ENCODE results near the gene C19orf73. TPM values are rescaled to one million over a fixed set of nuclear protein-coding genes. Genes with fewer than 3 reads are reported as not detected.

C19orf73 gene
- total and polyA plus RNA-seq, 9 of the 15 experiments (the other 6 are each of a cell fraction or from before 2014, with no cell fraction given) = 0.08 to 7.4 (median 1.4) TPM

DNA sequence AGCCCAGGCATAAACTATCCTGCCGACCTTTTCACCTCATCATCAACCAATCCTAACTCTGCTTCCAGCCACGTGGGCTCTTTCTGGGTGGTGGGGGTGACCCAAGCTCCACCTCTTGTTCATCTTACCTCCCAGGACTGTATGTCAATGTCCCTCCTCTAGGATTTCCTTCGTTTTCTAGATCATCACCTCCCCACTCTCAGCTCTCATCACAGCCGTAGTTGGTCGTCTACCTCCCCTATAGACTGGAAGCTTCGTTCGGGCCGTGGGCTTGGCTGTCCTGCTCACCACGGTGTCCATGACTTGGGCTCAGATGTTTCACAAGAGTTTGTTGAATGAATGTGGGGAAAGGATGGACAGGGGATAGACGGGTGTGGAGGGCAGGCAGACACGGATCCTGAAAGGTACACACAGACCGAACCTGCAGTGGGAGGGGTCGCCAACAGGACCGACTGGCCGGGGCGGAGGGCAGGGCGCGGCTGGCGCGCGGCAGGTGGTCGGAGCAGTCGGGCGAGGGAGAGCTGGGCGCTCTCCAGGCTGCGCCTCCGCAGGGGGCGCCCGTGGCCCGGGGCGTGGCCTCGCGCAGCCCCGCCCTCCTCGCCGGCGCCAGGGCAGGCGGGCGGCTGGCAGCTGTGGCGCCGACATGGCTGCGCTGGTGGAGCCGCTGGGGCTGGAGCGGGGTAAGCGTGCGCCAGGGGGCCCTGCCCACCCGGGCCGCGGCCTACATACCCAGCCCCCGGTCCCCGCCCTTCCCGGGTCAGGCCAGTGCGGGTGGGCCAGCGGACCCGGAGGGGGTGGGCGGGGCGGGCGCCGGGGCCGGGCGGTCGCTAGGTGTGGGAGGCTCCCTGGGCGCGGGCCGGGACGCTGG, 4.9 kb downstream of the C19orf73 start, which contains the start of gene LIN7B (continued):
- TF ChIP-seq, protein P1, sequence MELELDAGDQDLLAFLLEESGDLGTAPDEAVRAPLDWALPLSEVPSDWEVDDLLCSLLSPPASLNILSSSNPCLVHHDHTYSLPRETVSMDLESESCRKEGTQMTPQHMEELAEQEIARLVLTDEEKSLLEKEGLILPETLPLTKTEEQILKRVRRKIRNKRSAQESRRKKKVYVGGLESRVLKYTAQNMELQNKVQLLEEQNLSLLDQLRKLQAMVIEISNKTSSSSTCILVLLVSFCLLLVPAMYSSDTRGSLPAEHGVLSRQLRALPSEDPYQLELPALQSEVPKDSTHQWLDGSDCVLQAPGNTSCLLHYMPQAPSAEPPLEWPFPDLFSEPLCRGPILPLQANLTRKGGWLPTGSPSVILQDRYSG (tag; conservative IDR thresholded peaks at IDR 0.05; ENCODE audit: low read depth) = no peak; the same call in 1 of the 2 replicates
- TF ChIP-seq BMI1 (IDR thresholded peaks at IDR 0.05; ENCODE audit: low read length) (no peak), GABPA (tag; conservative IDR thresholded peaks at IDR 0.05; ENCODE audit: low read depth) (no peak), NFATC3 (IDR thresholded peaks at IDR 0.05) (no peak), SRSF9 (IDR thresholded peaks at IDR 0.05; ENCODE audit: borderline replicate concordance, low read depth, low read length) (no peak), HOXB6 (CRISPR knock-in tag; IDR thresholded peaks at IDR 0.05; ENCODE audit: borderline replicate concordance) (no peak), MGA (IDR thresholded peaks at IDR 0.05) (peak; percentile 95), MAZ (CRISPR knock-in tag; conservative IDR thresholded peaks at IDR 0.05 in 1 of 2, IDR thresholded peaks at IDR 0.05 in 1 of 2) (peak; percentile 63 to 68), DEAF1 (CRISPR knock-in tag; IDR thresholded peaks at IDR 0.05) (no peak)
- TF ChIP-seq, protein P2, sequence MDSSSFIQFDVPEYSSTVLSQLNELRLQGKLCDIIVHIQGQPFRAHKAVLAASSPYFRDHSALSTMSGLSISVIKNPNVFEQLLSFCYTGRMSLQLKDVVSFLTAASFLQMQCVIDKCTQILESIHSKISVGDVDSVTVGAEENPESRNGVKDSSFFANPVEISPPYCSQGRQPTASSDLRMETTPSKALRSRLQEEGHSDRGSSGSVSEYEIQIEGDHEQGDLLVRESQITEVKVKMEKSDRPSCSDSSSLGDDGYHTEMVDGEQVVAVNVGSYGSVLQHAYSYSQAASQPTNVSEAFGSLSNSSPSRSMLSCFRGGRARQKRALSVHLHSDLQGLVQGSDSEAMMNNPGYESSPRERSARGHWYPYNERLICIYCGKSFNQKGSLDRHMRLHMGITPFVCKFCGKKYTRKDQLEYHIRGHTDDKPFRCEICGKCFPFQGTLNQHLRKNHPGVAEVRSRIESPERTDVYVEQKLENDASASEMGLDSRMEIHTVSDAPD (CRISPR knock-in tag; IDR thresholded peaks at IDR 0.05) = no peak

Measured in K562 (cell line).